GM12872 (cell line): Measurements from ENCODE around the gene VAPA.

Source experiments
- CTCF ChIP-seq: IDR thresholded peaks from 3 replicates; pipeline ENCODE4 v1.5.1; 2011; ENCODE audit warnings: low read depth, mild to moderate bottlenecking, low read length, moderate library complexity; ENCODE audit not compliant: insufficient read depth

Gene VAPA

GRCh38 chr18:9914334-9914583, 443 bp downstream of the VAPA start:
- no peak for TF ChIP-seq CTCF

- TF ChIP-seq CTCF = no peak
Measured at GRCh38 chr18:9914584-9915290, 921 bp downstream of the VAPA start.

DNA sequence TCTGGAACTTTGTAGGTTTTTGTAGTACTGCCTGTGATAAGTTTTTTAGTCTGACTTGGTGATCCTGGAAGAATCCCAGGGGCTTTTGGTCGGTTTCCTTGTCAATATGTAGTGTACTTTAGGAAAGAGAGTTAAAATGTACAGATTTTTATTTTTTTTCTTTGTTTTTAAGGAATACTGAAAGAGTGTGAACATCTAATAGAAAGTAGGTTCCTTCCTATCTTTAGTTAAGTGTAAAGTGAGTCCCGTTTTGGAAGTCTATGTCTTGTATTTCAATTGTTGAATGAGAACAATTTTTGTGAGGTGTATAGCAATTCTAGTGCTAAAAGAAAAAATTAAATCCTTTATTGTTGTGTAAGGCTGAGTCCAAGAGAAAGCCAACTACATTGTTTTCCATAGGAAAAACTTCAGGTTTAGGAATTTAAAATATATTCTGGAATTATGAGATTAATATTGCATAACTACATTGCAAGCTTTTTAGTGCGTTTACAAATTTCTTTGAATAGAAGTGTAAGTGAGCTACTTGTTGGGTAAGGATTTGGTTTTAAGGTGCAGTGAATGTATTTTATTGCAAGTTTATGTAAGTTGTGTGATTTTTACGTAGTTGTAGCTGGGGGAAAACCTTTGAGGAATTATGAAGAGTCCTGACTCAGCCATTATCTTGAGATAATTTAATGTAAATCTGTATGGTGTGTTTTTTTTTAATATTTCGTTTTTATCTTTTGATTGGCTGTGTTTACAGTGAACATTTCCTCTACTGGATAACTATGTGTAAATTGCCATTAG, 1.7 kb downstream of the VAPA start:
- TF ChIP-seq CTCF = no peak

- TF ChIP-seq CTCF = no peak
Measured at GRCh38 chr18:9916077-9916639, 2.3 kb downstream of the VAPA start.

DNA sequence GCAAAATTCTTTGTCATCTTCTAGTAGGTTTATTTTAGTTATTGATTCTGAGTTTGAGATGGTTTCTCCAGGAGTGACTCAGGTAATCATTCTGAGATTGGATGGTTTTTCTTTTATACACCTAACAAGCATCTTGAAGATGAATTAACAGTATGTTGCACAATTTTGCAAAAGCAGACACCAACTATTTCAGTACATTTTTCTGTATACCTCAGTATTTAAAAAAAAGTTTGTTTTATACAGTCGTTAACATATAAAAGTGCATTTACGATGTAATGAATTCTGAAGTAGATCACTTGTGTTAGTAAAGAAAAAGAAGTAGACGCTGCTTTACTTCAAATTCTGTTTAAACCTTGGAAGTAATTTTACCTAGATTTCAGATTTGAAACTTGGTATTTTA, 3.0 kb downstream of the VAPA start:
- TF ChIP-seq CTCF = no peak

DNA sequence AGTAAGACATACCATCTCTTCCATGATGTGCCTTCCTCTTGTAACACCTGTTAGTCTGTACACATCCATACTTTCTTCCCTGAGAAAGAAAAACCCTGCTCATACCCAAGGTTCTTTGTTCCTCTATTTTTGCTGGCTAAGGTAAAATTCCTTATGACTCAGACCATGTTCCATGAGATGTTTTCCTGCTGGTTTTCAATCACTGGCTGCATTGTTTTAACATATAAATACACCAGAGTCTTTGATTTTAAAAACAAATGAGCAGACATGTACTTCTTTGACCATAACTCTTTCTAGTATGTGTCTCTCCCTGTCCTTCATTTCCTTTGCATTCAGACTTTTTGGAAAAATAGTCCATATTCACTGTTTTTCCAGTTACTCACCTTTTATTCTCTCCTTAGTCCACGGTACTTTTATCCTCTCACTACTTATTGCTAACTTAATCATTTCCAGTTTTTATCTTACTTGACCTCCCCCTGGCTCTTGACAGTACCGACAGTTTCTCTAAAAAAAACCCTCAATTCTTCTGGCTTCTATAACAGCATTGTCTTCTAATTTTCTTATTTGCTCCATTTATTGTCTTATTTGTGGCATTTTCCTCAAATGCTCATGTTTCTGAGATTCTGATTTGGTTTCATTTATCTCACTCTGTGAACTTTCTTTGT, 4.3 kb downstream of the VAPA start:
- no peak for TF ChIP-seq CTCF

- no peak for TF ChIP-seq CTCF
Measured at GRCh38 chr18:9919564-9920232, 5.9 kb downstream of the VAPA start.
